ENCODE data around the gene KRT5.

- TF ChIP-seq CTCF (IDR thresholded peaks at IDR 0.05) (no peak), POLR2A (IDR thresholded peaks at IDR 0.05) (no peak)
Observed at GRCh38 chr12:52517888-52518287, 2.3 kb downstream of the KRT5 start.

Measured in body of pancreas (tissue), 4 donors.